Subcutaneous adipose tissue (tissue), 4 donors: Measurements from ENCODE around the gene FSIP1. TPM values are rescaled to one million over a fixed set of nuclear protein-coding genes. Genes with fewer than 3 reads are reported as not detected.

Experiments used
- CTCF ChIP-seq: fragments of 450-650 bp; IDR thresholded peaks from one replicate; pipeline ENCODE4 v1.5.1; 2016; ENCODE audit warnings: low read depth, mild to moderate bottlenecking, control low read depth, antibody characterized with exemption, moderate library complexity
- total RNA-seq, 4 donors: library from RNA; depleted of rRNA; stranded (reverse); fragments of >200 nt; gene quantifications; one replicate each; pipeline ENCODE4 v1.1.0, GENCODE V29; 2016

FSIP1 gene
- total RNA-seq, 4 donors from 2014 or later, result 0.16 to 1.0 (median 0.44) TPM; not detected in 1

GRCh38 chr15:39587731-39588530, 194.7 kb downstream of the FSIP1 start:
- TF ChIP-seq CTCF, result no peak

- no peak for TF ChIP-seq CTCF
Observed at GRCh38 chr15:39587096-39587721, 195.4 kb downstream of the FSIP1 start.

GRCh38 chr15:39586387-39587095, 196.1 kb downstream of the FSIP1 start:
- TF ChIP-seq CTCF, result no peak

GRCh38 chr15:39585871-39586301, 196.8 kb downstream of the FSIP1 start:
- TF ChIP-seq CTCF, result no peak

GRCh38 chr15:39585389-39585841, 197.2 kb downstream of the FSIP1 start:
- no peak for TF ChIP-seq CTCF

- TF ChIP-seq CTCF, result no peak
Observed at GRCh38 chr15:39584662-39585388, 197.8 kb downstream of the FSIP1 start.

GRCh38 chr15:39584266-39584659, 198.4 kb downstream of the FSIP1 start:
- no peak for TF ChIP-seq CTCF
